PC-9 (cell line): ENCODE data around the gene PRR5L.

ENCODE experiments used
- CTCF ChIP-seq: fragments of 200-600 bp; sonication (generic); conservative IDR thresholded peaks from 2 replicates; pipeline ENCODE4 v1.6.1; 2017; ENCODE audit warnings: mixed run types, antibody characterized with exemption, mild to moderate bottlenecking, moderate library complexity
- EZH2 ChIP-seq: fragments of 200-600 bp; sonication (generic); IDR thresholded peaks from 2 replicates; pipeline ENCODE4 v1.8.0; 2017; ENCODE audit warnings: antibody characterized with exemption, low read depth

- TF ChIP-seq CTCF (no peak), EZH2 (no peak)
These were observed 44.8 kb downstream of the PRR5L start for GRCh38 chr11:36340897-36341296.
